ENCODE results near the gene MMP24OS. TPM values are rescaled to one million over a fixed set of nuclear protein-coding genes. Genes with fewer than 3 reads are reported as not detected.

Gene MMP24OS
- total RNA-seq (57.0 and 66.9 TPM in 2 replicates), polyA plus RNA-seq (31.5 and 36.3 TPM in 2 replicates), polyA minus RNA-seq (29.1 and 32.0 TPM in 2 replicates)
- 28.7 TPM for total RNA-seq (2013)

DNA sequence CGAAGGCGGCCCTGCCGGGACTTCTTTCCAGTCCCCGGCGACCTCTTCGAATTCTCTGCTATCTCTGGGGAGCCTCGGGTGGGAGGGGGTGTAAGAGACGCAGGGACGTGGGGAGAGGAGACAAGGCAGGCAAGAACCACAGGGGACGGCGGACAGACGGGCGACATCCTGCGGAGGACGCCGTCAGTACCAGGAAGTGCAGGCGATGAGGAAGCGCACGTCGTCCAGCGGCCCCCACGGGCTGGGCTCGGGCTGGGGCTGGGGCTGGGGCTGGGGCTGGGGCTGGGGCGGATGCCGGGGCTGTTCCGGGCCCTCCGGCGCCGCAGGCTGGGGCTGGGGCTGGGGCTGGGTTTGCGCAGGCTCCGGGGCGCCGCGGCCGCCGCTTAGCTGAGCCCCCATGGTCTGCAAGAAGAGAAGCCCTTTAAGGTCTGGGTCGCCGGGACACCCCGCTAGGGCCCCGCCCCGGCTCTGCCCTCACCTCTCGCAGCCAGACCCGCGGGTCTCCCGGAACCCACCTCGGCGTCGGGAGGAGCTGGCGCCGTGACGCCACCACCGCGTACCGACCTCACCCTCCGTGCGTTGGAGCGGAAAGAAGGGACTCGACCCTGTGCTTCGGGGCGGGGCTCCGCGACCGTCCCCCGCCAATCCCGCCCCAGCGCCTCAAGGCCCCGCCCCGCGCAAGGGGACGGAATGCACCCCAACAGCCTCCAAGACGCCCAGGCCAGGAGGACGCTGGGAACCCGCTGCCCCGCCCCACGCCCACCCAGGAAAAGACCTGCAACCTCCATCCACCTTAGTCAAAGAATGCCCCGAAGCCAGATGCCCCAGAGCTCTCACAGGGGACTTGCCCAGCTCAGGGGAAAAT, at the start of gene MMP24OS:
Gene MMP24OS, minus strand, starts transcription at position 592 of the 865 bp plus-strand sequence. Its CDS starts 193 bp downstream, at position 399.
- Histone ChIP-seq H3K36me3 (replicated peaks in 1 of 2; ENCODE audit: control extremely low read depth in 1 of 2, control insufficient read depth in 1 of 2, extremely low read depth in 1 of 2, insufficient read depth in 2 of 2, low read length in 1 of 2) (peaks cover 3 to 44% of the 10 kb centered on the region in 2 experiments), H2AFZ (ENCODE audit: insufficient read depth, low read depth, low read length, poor library complexity, severe bottlenecking) (peak within 1 kb of the TSS; percentile 66)
- intact Hi-C loops (cut with micrococcal nuclease): loop anchor here (1.0 to 2.0 kb wide), 3 partner anchors 133 to 401 kb away; partner anchors contain the start of genes ACSS2, TRPC4AP and UQCC1

More for the DNA sequence above, at the start of gene MMP24OS:
- CTCF ChIA-PET: interaction anchor here (0.6 to 1.4 kb wide), 8 partner anchors 24 to 441 kb away, joined by 3 to 5 read pairs (median 3); no protein-coding TSS in a partner anchor
- WGBS (ENCODE audit: insufficient coverage): under 1% methylated on average over 76 of the region's 76 CpGs
- H3K4me1 ChIP-seq (ENCODE audit: control insufficient read depth in 2 of 2, insufficient read depth in 2 of 2, low read length in 2 of 2): peaks cover 14 to 21% of the 10 kb centered on the region in 2 donors
- Mint-ChIP-seq H3K4me1 (peaks cover 20% of the 10 kb centered on the region), H3K27me3 (no peaks in the 10 kb centered on the region), H3K27ac (peak within 1 kb of the TSS; percentile 99), H3K9me3 (ENCODE audit: insufficient read depth) (no peaks in the 10 kb centered on the region), H3K4me3 (peak within 1 kb of the TSS; percentile 94)
- DNase-seq: peak; percentile 95
- peak within 1 kb of the TSS; percentile 70 to 86 (median 77) for H3K4me3 ChIP-seq (ENCODE audit: control extremely low read depth in 1 of 5, extremely low read depth in 1 of 5, insufficient read depth in 1 of 5, low read depth in 2 of 5, low read length in 4 of 5)
- peak within 1 kb of the TSS; percentile 90 for H3K4me2 ChIP-seq (replicated peaks; ENCODE audit: low read depth, low read length, poor library complexity, severe bottlenecking)
- peak; percentile 22 for TF ChIP-seq CTCF (IDR thresholded peaks at IDR 0.05)
- TF ChIP-seq EZH2 (IDR thresholded peaks at IDR 0.05; ENCODE audit: borderline replicate concordance, insufficient read depth, low read depth, low read length, poor library complexity, severe bottlenecking): no peak
- H3K9me3 ChIP-seq (ENCODE audit: control extremely low read depth in 1 of 3, control insufficient read depth in 2 of 3, insufficient read depth in 1 of 3, low read length in 2 of 3): no peaks in the 10 kb centered on the region
- ATAC-seq (ENCODE audit: low read depth): peak; percentile 90
- H3K27me3 ChIP-seq (replicated peaks in 1 of 4; ENCODE audit: control extremely low read depth in 1 of 4, control insufficient read depth in 3 of 4, insufficient read depth in 4 of 4, low read length in 3 of 4): no peaks in the 10 kb centered on the region
- no peaks in the 10 kb centered on the region for H4K20me1 ChIP-seq (ENCODE audit: control insufficient read depth, insufficient read depth, low read length, poor library complexity, severe bottlenecking)
- peak within 1 kb of the TSS; percentile 92 to 96 for H3K27ac ChIP-seq (ENCODE audit: low read length in 2 of 2)
- H3K79me2 ChIP-seq (ENCODE audit: control insufficient read depth, insufficient read depth, low read length): peaks cover 45% of the 10 kb centered on the region
- POLR2A ChIA-PET: interaction anchor here (0.5 to 1.7 kb wide), 11 partner anchors 131 to 1697 kb away, joined by 3 to 7 read pairs (median 3); partner anchors contain the start of genes RBM39 and SCAND1
- H3K9ac ChIP-seq (ENCODE audit: low read length): peak within 1 kb of the TSS; percentile 82

All from B cell (primary cell).